ENCODE measurements around the gene ALX4. TPM values are rescaled to one million over a fixed set of nuclear protein-coding genes. Genes with fewer than 3 reads are reported as not detected.

Gene ALX4
- total and polyA plus RNA-seq, 4 experiments from 2014 or later: not detected

DNA sequence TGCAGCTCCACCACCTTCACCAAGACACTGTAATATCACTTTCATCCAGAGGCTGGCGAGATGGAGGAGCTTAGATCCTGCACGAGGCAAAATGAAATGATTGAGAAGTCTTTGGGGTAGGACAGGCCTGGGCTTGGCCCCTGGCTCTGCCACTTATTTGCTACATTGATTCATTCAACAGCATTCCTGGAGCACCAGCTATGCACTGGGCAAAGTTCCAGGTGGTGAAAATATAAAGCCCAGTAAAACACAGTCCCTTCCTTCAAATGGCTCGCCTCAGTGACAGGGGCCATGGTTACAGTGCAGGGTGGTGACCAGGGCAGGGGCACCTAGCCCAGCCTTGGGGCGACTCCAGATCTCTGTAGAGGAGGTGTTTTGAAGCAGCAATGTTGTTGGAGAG lies 19.7 kb downstream of the ALX4 start:
- Mint-ChIP-seq H3K9me3 (no peaks in the 10 kb centered on the region), H3K4me1 (peaks cover 0 to 2% (median 0%) of the 10 kb centered on the region in 4 donors), H3K27me3 (peaks cover 6 to 7% of the 10 kb centered on the region in 2 donors), H3K36me3 (no peaks in the 10 kb centered on the region), H3K4me3 (no peak overlapping the region), H3K27ac (no peak overlapping the region)
- H3K4me1 ChIP-seq (ENCODE audit: insufficient read depth, low read length): no peaks in the 10 kb centered on the region
- no peak overlapping the region for H3K27ac ChIP-seq (ENCODE audit: low read depth, low read length)
- H3K27me3 ChIP-seq (ENCODE audit: insufficient read depth, low read length): no peaks in the 10 kb centered on the region
- H3K9me3 ChIP-seq (ENCODE audit: control insufficient read depth in 1 of 2, low read length in 2 of 2): no peaks in the 10 kb centered on the region
- intact Hi-C loops (cut with micrococcal nuclease): no loop called here
- ChIA-PET POLR2A (ENCODE audit: partially characterized antibody) (no interaction called here), CTCF (ENCODE audit: partially characterized antibody) (interaction anchor here (1.6 to 2.9 kb wide), 4 partner anchors 15 to 249 kb away, joined by 4 to 9 read pairs (median 6); no protein-coding TSS in a partner anchor)
- no peak for DNase-seq
- H3K36me3 ChIP-seq (ENCODE audit: insufficient read depth, low read length): no peaks in the 10 kb centered on the region
- H3K4me3 ChIP-seq (ENCODE audit: low read length in 2 of 2): no peak overlapping the region

DNA sequence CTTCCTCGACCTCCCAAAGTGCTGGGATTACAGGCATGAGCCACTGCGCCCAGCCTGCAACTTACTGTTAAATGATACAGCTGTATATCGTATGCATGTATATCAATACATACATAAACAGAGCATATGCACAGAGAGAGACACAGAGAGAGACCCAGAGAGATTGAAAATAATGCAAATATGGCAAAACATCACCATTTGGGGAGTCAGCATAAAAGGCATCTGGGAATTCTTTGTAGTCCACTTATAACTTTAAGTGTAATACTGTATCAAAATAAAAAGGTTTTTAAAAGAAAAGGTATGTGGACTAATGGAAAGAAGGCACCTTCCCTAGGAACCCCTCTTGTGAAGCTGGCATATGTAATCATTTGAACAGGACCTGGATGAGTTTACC lies 21.8 kb downstream of the ALX4 start:
- ChIA-PET POLR2A (ENCODE audit: partially characterized antibody) (no interaction called here), CTCF (ENCODE audit: partially characterized antibody) (interaction anchor here (1.1 to 4.2 kb wide), 8 partner anchors 9 to 251 kb away, joined by 3 to 27 read pairs (median 8); no protein-coding TSS in a partner anchor)
- Histone ChIP-seq H3K36me3 (ENCODE audit: insufficient read depth, low read length) (no peaks in the 10 kb centered on the region), H3K27ac (ENCODE audit: low read depth, low read length) (no peak overlapping the region), H3K9me3 (ENCODE audit: control insufficient read depth in 1 of 2, low read length in 2 of 2) (no peaks in the 10 kb centered on the region), H3K27me3 (ENCODE audit: insufficient read depth, low read length) (no peaks in the 10 kb centered on the region), H3K4me1 (ENCODE audit: insufficient read depth, low read length) (no peaks in the 10 kb centered on the region), H3K4me3 (ENCODE audit: low read length in 2 of 2) (no peak overlapping the region)
- intact Hi-C loops (cut with micrococcal nuclease): loop anchor here (10.0 kb wide), 1 partner anchor 347 kb away; no protein-coding TSS in a partner anchor
- peaks cover 0 to 2% (median 0%) of the 10 kb centered on the region in 4 donors for H3K4me1 Mint-ChIP-seq
- no peaks in the 10 kb centered on the region for H3K36me3 Mint-ChIP-seq
- DNase-seq: no peak
- no peaks in the 10 kb centered on the region for H3K9me3 Mint-ChIP-seq
- no peak overlapping the region for H3K27ac Mint-ChIP-seq
- no peak overlapping the region for H3K4me3 Mint-ChIP-seq
- peaks cover 6 to 7% of the 10 kb centered on the region in 2 donors for H3K27me3 Mint-ChIP-seq

DNA sequence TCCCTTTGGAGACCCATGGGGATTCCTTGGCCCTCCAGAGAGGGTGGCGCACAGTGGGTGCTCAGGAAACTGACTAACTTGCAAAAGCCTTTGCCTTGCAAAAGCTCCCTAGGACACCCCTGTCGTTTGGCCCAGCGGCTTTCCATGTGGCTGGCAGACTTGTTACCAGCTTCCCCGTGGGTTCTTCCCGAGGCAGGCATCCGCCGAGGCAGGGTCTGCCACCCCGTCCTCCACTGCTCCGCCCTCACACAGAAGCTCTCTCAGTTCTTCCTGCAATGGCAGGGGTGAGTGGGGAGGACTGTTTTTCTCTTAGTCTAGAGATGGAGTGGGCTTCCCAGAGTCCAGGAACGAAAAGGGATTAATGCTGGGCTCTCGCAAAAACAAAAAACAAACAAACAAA lies 23.0 kb downstream of the ALX4 start:
- H3K27ac Mint-ChIP-seq: no peak overlapping the region
- Histone ChIP-seq H3K9me3 (ENCODE audit: control insufficient read depth in 1 of 2, low read length in 2 of 2) (no peaks in the 10 kb centered on the region), H3K27me3 (ENCODE audit: insufficient read depth, low read length) (no peaks in the 10 kb centered on the region), H3K36me3 (ENCODE audit: insufficient read depth, low read length) (no peaks in the 10 kb centered on the region), H3K4me3 (ENCODE audit: low read length in 2 of 2) (no peak overlapping the region), H3K4me1 (ENCODE audit: insufficient read depth, low read length) (no peaks in the 10 kb centered on the region), H3K27ac (ENCODE audit: low read depth, low read length) (no peak overlapping the region)
- H3K4me3 Mint-ChIP-seq: no peak overlapping the region
- ChIA-PET CTCF (ENCODE audit: partially characterized antibody) (interaction anchor here (0.8 to 4.2 kb wide), 7 partner anchors 10 to 252 kb away, joined by 3 to 27 read pairs (median 6); no protein-coding TSS in a partner anchor), POLR2A (ENCODE audit: partially characterized antibody) (no interaction called here)
- H3K4me1 Mint-ChIP-seq: peaks cover 0 to 2% (median 0%) of the 10 kb centered on the region in 4 donors
- intact Hi-C loops (cut with micrococcal nuclease): loop anchor here (10.0 kb wide), 1 partner anchor 348 kb away; no protein-coding TSS in a partner anchor
- H3K36me3 Mint-ChIP-seq: no peaks in the 10 kb centered on the region
- peaks cover 6 to 7% of the 10 kb centered on the region in 2 donors for H3K27me3 Mint-ChIP-seq
- no peaks in the 10 kb centered on the region for H3K9me3 Mint-ChIP-seq
- DNase-seq: no peak

DNA sequence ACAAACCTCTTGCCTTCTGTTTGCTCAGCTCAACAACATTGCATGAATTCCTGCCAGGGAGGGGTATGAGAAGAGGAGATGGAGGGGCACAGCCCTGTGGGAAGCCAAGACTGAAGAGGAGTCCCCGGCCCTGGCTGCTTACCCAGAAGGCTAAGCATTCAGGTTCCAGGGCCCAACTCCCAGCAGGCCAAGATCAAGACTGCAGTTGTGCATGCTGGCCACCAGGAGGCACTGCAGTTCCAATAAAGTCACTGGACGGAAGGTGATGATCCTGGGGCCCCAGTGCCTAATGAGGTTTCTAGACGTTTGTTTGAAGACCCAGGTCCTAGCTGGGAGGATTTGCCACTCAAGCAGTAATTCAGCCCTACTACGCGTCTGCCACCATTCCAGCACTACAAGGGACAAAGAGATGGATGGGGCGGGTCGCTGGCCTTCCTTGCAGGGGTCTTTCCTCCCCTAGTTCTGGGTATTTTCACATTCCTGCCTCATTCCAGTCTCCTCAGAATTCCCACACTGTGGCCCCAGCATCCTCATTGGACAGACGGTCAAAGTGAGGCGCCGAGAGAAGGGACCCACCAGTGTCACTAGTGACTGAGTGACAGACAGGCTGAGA lies 23.6 kb downstream of the ALX4 start:
- POLR2A ChIA-PET (ENCODE audit: partially characterized antibody): no interaction called here
- CTCF ChIA-PET (ENCODE audit: partially characterized antibody): interaction anchor here (0.8 to 4.2 kb wide), 8 partner anchors 10 to 253 kb away, joined by 3 to 27 read pairs (median 6); no protein-coding TSS in a partner anchor

DNA sequence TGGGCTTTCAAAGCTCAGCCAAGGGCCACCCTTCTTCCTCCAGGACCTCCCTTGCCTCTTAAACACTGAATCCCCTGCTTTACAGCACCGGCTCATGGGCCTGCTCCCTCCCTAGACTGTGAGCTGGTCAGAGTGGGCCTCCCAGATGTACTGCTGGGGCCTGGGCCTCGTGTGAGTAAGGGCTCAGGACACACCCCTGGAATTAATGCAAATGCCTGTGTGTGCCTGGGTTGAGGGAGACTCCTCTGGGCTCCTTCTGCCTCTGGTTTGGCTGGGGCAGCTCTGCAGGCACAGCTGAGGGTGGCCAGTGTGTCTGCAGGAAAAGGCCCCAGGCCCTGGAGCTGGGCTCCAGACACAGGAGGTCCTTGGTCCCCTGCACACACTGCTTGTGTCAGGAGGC lies 24.2 kb downstream of the ALX4 start:
- Histone ChIP-seq H3K36me3 (ENCODE audit: insufficient read depth, low read length) (no peaks in the 10 kb centered on the region), H3K4me3 (ENCODE audit: low read length in 2 of 2) (no peak overlapping the region), H3K4me1 (ENCODE audit: insufficient read depth, low read length) (no peaks in the 10 kb centered on the region), H3K9me3 (ENCODE audit: control insufficient read depth in 1 of 2, low read length in 2 of 2) (no peaks in the 10 kb centered on the region), H3K27ac (ENCODE audit: low read depth, low read length) (no peak overlapping the region), H3K27me3 (ENCODE audit: insufficient read depth, low read length) (no peaks in the 10 kb centered on the region)
- intact Hi-C loops (cut with micrococcal nuclease): loop anchor here (10.0 kb wide), 1 partner anchor 349 kb away; no protein-coding TSS in a partner anchor
- H3K27ac Mint-ChIP-seq: no peak overlapping the region
- H3K27me3 Mint-ChIP-seq: peaks cover 5 to 6% of the 10 kb centered on the region in 2 donors
- POLR2A ChIA-PET (ENCODE audit: partially characterized antibody): no interaction called here
- no peaks in the 10 kb centered on the region for H3K9me3 Mint-ChIP-seq
- H3K4me3 Mint-ChIP-seq: no peak overlapping the region
- CTCF ChIA-PET (ENCODE audit: partially characterized antibody): interaction anchor here (1.3 to 4.2 kb wide), 7 partner anchors 9 to 254 kb away, joined by 4 to 27 read pairs (median 6); no protein-coding TSS in a partner anchor
- no peaks in the 10 kb centered on the region for H3K36me3 Mint-ChIP-seq
- H3K4me1 Mint-ChIP-seq: peaks cover 0 to 2% (median 0%) of the 10 kb centered on the region in 4 donors
- no peak for DNase-seq

More for the DNA sequence above, 23.6 kb downstream of the ALX4 start:
- peaks cover 6 to 7% of the 10 kb centered on the region in 2 donors for H3K27me3 Mint-ChIP-seq
- intact Hi-C loops (cut with micrococcal nuclease): loop anchor here (10.0 kb wide), 1 partner anchor 348 kb away; no protein-coding TSS in a partner anchor
- H3K4me3 ChIP-seq (ENCODE audit: low read length in 2 of 2): no peak overlapping the region
- H3K36me3 ChIP-seq (ENCODE audit: insufficient read depth, low read length): no peaks in the 10 kb centered on the region
- no peaks in the 10 kb centered on the region for H3K27me3 ChIP-seq (ENCODE audit: insufficient read depth, low read length)
- DNase-seq: peak in 4 of 5 donors; percentile 41 to 49 (median 46)
- peaks cover 0 to 2% (median 0%) of the 10 kb centered on the region in 4 donors for H3K4me1 Mint-ChIP-seq
- no peak overlapping the region for H3K4me3 Mint-ChIP-seq
- H3K27ac Mint-ChIP-seq: peak overlapping the region in 1 of 7 donors; percentile 56
- H3K9me3 ChIP-seq (ENCODE audit: control insufficient read depth in 1 of 2, low read length in 2 of 2): no peaks in the 10 kb centered on the region
- no peak overlapping the region for H3K27ac ChIP-seq (ENCODE audit: low read depth, low read length)
- H3K4me1 ChIP-seq (ENCODE audit: insufficient read depth, low read length): no peaks in the 10 kb centered on the region
- H3K36me3 Mint-ChIP-seq: no peaks in the 10 kb centered on the region
- no peaks in the 10 kb centered on the region for H3K9me3 Mint-ChIP-seq

DNA sequence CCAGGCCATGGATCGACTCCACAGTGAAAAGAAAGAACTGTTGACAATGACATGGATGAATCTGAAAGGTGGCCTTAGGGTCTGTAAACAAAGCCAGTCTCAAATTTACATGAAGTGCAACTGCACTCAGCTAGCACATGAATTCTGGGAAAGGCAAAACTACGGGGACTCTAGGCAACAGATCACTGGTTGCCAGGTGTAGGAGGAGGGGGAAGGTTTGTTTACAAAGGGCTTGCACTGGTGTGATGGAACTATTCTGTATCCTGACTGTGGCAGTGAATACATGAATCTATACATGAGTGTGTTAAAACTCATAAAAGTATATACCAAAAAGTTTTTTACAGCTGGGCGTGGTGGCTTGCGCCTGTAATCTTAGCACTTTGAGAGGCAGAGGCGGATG lies 27.3 kb downstream of the ALX4 start:
- no peak overlapping the region for H3K27ac ChIP-seq (ENCODE audit: low read depth, low read length)
- CTCF ChIA-PET (ENCODE audit: partially characterized antibody): interaction anchor here (0.7 kb wide), 1 partner anchor 143 kb away, joined by 4 read pairs; no protein-coding TSS in a partner anchor
- H3K4me3 Mint-ChIP-seq: no peak overlapping the region
- POLR2A ChIA-PET (ENCODE audit: partially characterized antibody): no interaction called here
- no peaks in the 10 kb centered on the region for H3K36me3 Mint-ChIP-seq
- H3K27me3 ChIP-seq (ENCODE audit: insufficient read depth, low read length): no peaks in the 10 kb centered on the region
- no peaks in the 10 kb centered on the region for H3K4me1 ChIP-seq (ENCODE audit: insufficient read depth, low read length)
- no peak for DNase-seq
- no peaks in the 10 kb centered on the region for H3K36me3 ChIP-seq (ENCODE audit: insufficient read depth, low read length)
- no peaks in the 10 kb centered on the region for H3K9me3 Mint-ChIP-seq
- no peak overlapping the region for H3K27ac Mint-ChIP-seq
- no peaks in the 10 kb centered on the region for H3K9me3 ChIP-seq (ENCODE audit: control insufficient read depth in 1 of 2, low read length in 2 of 2)
- intact Hi-C loops (cut with micrococcal nuclease): loop anchor here (10.0 kb wide), 1 partner anchor 352 kb away; no protein-coding TSS in a partner anchor
- peaks cover 2 to 6% of the 10 kb centered on the region in 2 donors for H3K27me3 Mint-ChIP-seq
- no peak overlapping the region for H3K4me3 ChIP-seq (ENCODE audit: low read length in 2 of 2)
- peaks cover 0 to 2% (median 0%) of the 10 kb centered on the region in 4 donors for H3K4me1 Mint-ChIP-seq

DNA sequence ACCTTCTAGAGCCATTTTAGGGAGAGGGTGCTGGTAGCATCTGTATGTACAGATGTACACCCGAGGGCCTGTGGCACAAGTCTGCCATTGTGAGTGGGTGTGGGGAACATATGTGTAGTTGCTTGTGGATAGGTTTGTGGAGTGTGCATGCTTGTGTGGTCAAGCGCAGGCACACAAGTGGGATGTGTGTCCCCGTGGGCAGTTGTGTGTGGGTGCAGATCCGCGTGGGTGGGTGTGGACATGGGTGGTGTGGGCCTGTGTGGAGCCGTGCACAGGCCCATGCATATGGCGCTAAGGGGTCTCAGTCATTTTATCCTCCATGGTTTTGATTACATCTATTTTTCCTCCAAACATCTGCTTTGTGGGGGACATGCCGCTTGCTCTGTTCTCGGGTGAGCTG lies 28.8 kb downstream of the ALX4 start:
- H3K27ac Mint-ChIP-seq: peak overlapping the region in 1 of 7 donors; percentile 52
- intact Hi-C loops (cut with micrococcal nuclease): loop anchor here (10.0 kb wide), 1 partner anchor 354 kb away; no protein-coding TSS in a partner anchor
- no peaks in the 10 kb centered on the region for H3K9me3 Mint-ChIP-seq
- Histone ChIP-seq H3K4me1 (ENCODE audit: insufficient read depth, low read length) (no peaks in the 10 kb centered on the region), H3K9me3 (ENCODE audit: control insufficient read depth in 1 of 2, low read length in 2 of 2) (no peaks in the 10 kb centered on the region), H3K4me3 (ENCODE audit: low read length in 2 of 2) (no peak overlapping the region), H3K27ac (ENCODE audit: low read depth, low read length) (no peak overlapping the region), H3K36me3 (ENCODE audit: insufficient read depth, low read length) (no peaks in the 10 kb centered on the region), H3K27me3 (ENCODE audit: insufficient read depth, low read length) (no peaks in the 10 kb centered on the region)
- ChIA-PET CTCF (ENCODE audit: partially characterized antibody) (no interaction called here), POLR2A (ENCODE audit: partially characterized antibody) (no interaction called here)
- H3K4me1 Mint-ChIP-seq: peaks cover 0 to under 1% (median 0%) of the 10 kb centered on the region in 4 donors
- H3K27me3 Mint-ChIP-seq: peaks cover 0 to 6% of the 10 kb centered on the region in 2 donors
- H3K4me3 Mint-ChIP-seq: no peak overlapping the region
- DNase-seq: no peak
- H3K36me3 Mint-ChIP-seq: no peaks in the 10 kb centered on the region

Data from CD4-positive, alpha-beta memory T cell (primary cell).